ENCODE measurements around the gene ERGIC2. TPM values are rescaled to one million over a fixed set of nuclear protein-coding genes. Genes with fewer than 3 reads are reported as not detected.
A peak's percentile ranks its signal among the peaks of the same experiment; 100 is the strongest.

Gene ERGIC2
- total and polyA plus RNA-seq, 2 of the 13 experiments (the other 11 are each of a cell fraction or from before 2014, with no cell fraction given): 32.6 to 73.5 TPM

GRCh38 chr12:29380536-29381523 is at the start of gene ERGIC2 (continued):
- TF ChIP-seq TBL1XR1 (IDR thresholded peaks at IDR 0.05; ENCODE audit: borderline replicate concordance, low read length, partially characterized antibody) (no peak), NFAT5 (CRISPR knock-in tag; IDR thresholded peaks at IDR 0.05) (no peak), ZBTB43 (CRISPR knock-in tag; conservative IDR thresholded peaks at IDR 0.05) (0 out of 2 replicates have a peak, but pooled peaks have one; percentile 13), GZF1 (CRISPR knock-in tag; IDR thresholded peaks at IDR 0.05) (0 out of 2 replicates have a peak, but pooled peaks have one; percentile 42), KDM6A (CRISPR knock-in tag; IDR thresholded peaks at IDR 0.05; ENCODE audit: low read depth) (no peak), PLSCR1 (CRISPR knock-in tag; IDR thresholded peaks at IDR 0.05; ENCODE audit: borderline replicate concordance) (no peak), ZZZ3 (CRISPR knock-in tag; IDR thresholded peaks at IDR 0.05; ENCODE audit: borderline replicate concordance) (peak; percentile 66; the same call in 1 of the 2 replicates), HNF1B (CRISPR knock-in tag; IDR thresholded peaks at IDR 0.05) (peak; percentile 51; the same call in 1 of the 2 replicates), ZNF354B (CRISPR knock-in tag; IDR thresholded peaks at IDR 0.05) (no peak), TFAP4 (IDR thresholded peaks at IDR 0.05; ENCODE audit: borderline replicate concordance, low read depth) (peak; percentile 40; the same call in 1 of the 2 replicates), DRAP1 (CRISPR knock-in tag; IDR thresholded peaks at IDR 0.05) (peak; percentile 90), YY1 (IDR thresholded peaks at IDR 0.05; ENCODE audit: insufficient read depth, insufficient replicate concordance, low read depth, low read length) (peak; percentile 94), MXD4 (CRISPR knock-in tag; IDR thresholded peaks at IDR 0.05) (0 out of 2 replicates have a peak, but pooled peaks have one; percentile 4), KMT2A (CRISPR knock-in tag; IDR thresholded peaks at IDR 0.05) (peak; percentile 45), ZNF788 (CRISPR knock-in tag; IDR thresholded peaks at IDR 0.05; ENCODE audit: borderline replicate concordance) (no peak; the same call in 1 of the 2 replicates), MAX (IDR thresholded peaks at IDR 0.05) (peak; percentile 45)

Data from HepG2 (cell line).